SW480 (cell line): ENCODE results near the gene TOR4A.
"Not testable (repeated sequence)": the region's sequence is repeated elsewhere in the genome, so short reads cannot be mapped to it uniquely, and the experiment has no call there.

Experiments
- DNase-seq: peaks from one replicate; pipeline ENCODE4 v3.0.0-alpha.2; 2016; ENCODE audit warnings: low spot score

Gene TOR4A

GRCh38 chr9:137252555-137253506 is 24.7 kb upstream of the TOR4A start:
- DNase-seq: no peak

GRCh38 chr9:137253717-137254623 is 23.6 kb upstream of the TOR4A start:
- DNase-seq: no peak

- DNase-seq: peak; percentile 72
These were observed 22.7 kb upstream of the TOR4A start, which contains the start of gene NELFB for GRCh38 chr9:137254624-137255447. Gene NELFB (plus strand): TSS chr9:137255327.

GRCh38 chr9:137255448-137256114 is 21.9 kb upstream of the TOR4A start:
- DNase-seq: peak; percentile 37

- no peak for DNase-seq
These were observed 21.2 kb upstream of the TOR4A start for GRCh38 chr9:137256362-137256761.

GRCh38 chr9:137256856-137257255 is 20.7 kb upstream of the TOR4A start:
- no peak for DNase-seq

GRCh38 chr9:137262173-137262908 is 15.2 kb upstream of the TOR4A start:
- not testable (repeated sequence) for DNase-seq

- no peak for DNase-seq
These were observed 14.6 kb upstream of the TOR4A start for GRCh38 chr9:137262909-137263285.

- DNase-seq: no peak
These were observed 14.0 kb upstream of the TOR4A start for GRCh38 chr9:137263506-137263905.

GRCh38 chr9:137264067-137264466 is 13.5 kb upstream of the TOR4A start:
- no peak for DNase-seq

- no peak for DNase-seq
These were observed 11.9 kb upstream of the TOR4A start for GRCh38 chr9:137265496-137266161.

GRCh38 chr9:137266162-137266527 is 11.4 kb upstream of the TOR4A start:
- no peak for DNase-seq

- DNase-seq: no peak
These were observed 10.7 kb upstream of the TOR4A start for GRCh38 chr9:137266585-137267453.

- DNase-seq: no peak
These were observed 9.6 kb upstream of the TOR4A start for GRCh38 chr9:137267933-137268355.

- no peak for DNase-seq
These were observed 8.9 kb upstream of the TOR4A start for GRCh38 chr9:137268538-137269201.

GRCh38 chr9:137269231-137269772 is 8.2 kb upstream of the TOR4A start:
- no peak for DNase-seq

- no peak for DNase-seq
These were observed 6.4 kb upstream of the TOR4A start for GRCh38 chr9:137270929-137271695.
